Measurements from ENCODE around the gene DUSP6. TPM values are rescaled to one million over a fixed set of nuclear protein-coding genes. Genes with fewer than 3 reads are reported as not detected.

Gene DUSP6
- total and polyA plus RNA-seq, 2 of the 13 experiments (the other 11 are each of a cell fraction or from before 2014, with no cell fraction given), result 40.9 to 161 TPM

DNA sequence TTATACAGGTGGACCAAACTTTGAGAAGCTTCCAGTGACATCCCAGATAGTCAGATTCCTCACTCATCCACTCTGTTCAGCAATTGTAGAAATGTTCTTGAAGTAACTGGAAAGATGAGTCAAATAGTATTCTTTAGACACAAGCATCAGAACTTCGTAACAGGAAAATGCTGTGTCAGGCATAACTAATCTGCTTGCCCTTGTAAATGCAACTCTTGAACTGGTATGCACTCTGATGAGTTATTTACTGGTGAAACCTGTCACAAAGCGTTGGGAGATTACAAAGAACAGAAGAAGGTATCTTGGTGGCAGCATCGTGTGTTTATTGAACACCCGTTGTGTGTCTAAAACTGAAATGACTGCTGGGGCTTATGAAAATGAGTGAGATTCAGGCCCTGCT lies 10.8 kb upstream of the DUSP6 start (continued):
- TF ChIP-seq ZBED4 (CRISPR knock-in tag; IDR thresholded peaks at IDR 0.05; ENCODE audit: borderline replicate concordance) (no peak), RBM22 (optimal IDR thresholded peaks at IDR 0.05; ENCODE audit: low read length) (no peak), ZBTB34 (CRISPR knock-in tag; IDR thresholded peaks at IDR 0.05) (no peak), ZNF207 (IDR thresholded peaks at IDR 0.05; ENCODE audit: borderline replicate concordance) (no peak), MED8 (CRISPR knock-in tag; IDR thresholded peaks at IDR 0.05; ENCODE audit: insufficient replicate concordance) (no peak), ZNF234 (CRISPR knock-in tag; conservative IDR thresholded peaks at IDR 0.05) (no peak)

GRCh38 chr12:89359615-89360014 lies 7.3 kb upstream of the DUSP6 start:
- no peak for FAIRE-seq
- TF ChIP-seq GATAD2A (CRISPR knock-in tag; IDR thresholded peaks at IDR 0.05) (0 out of 2 replicates have a peak, but pooled peaks have one; percentile 21), PAWR (CRISPR knock-in tag; IDR thresholded peaks at IDR 0.05; ENCODE audit: borderline replicate concordance) (no peak), HDAC2 (CRISPR knock-in tag; IDR thresholded peaks at IDR 0.05) (0 out of 2 replicates have a peak, but pooled peaks have one; percentile 32), NFE2L1 (CRISPR knock-in tag; IDR thresholded peaks at IDR 0.05; ENCODE audit: borderline replicate concordance) (no peak), HMGXB3 (CRISPR knock-in tag; IDR thresholded peaks at IDR 0.05; ENCODE audit: borderline replicate concordance) (no peak), ZNF33B (CRISPR knock-in tag; IDR thresholded peaks at IDR 0.05) (0 out of 2 replicates have a peak, but pooled peaks have one; percentile 44), MED1 (CRISPR knock-in tag; IDR thresholded peaks at IDR 0.05) (peak; percentile 53; the same call in 1 of the 2 replicates), CEBPG (CRISPR knock-in tag; IDR thresholded peaks at IDR 0.05) (peak; percentile 94), SAP130 (CRISPR knock-in tag; IDR thresholded peaks at IDR 0.05; ENCODE audit: low read depth) (peak; percentile 35; the same call in 1 of the 2 replicates)

More at GRCh38 chr12:89359615-89360014, 7.3 kb upstream of the DUSP6 start:
- CTCF ChIA-PET (ENCODE audit: low intra/inter-chr PET ratio, low total read pairs), result no interaction called here
- 67% methylated on average over 3 of the region's 3 CpGs for WGBS (ENCODE audit: low lambda C conversion rate)
- peaks cover 81% of the 10 kb centered on the region for H3K4me1 ChIP-seq (ENCODE audit: insufficient read depth, low read length)
- no peak overlapping the region for H3K9ac ChIP-seq (ENCODE audit: insufficient read depth, low read depth, low read length)
- no peak for DNase-seq (ENCODE audit: low spot score)
- intact Hi-C loops (cut with micrococcal nuclease; ENCODE audit: unreplicated experiment), result loop anchor here (10.0 kb wide), 2 partner anchors 285 to 345 kb away; partner anchors contain the start of gene ATP2B1
- no peak overlapping the region for H3K4me3 ChIP-seq (replicated peaks in 1 of 3; ENCODE audit: insufficient read depth in 1 of 3, low read depth in 2 of 3, low read length in 3 of 3)
- H3K4me2 ChIP-seq (ENCODE audit: low read depth, low read length), result no peak overlapping the region
- in situ Hi-C loops (cut with HindIII; ENCODE audit: extremely low pct_ligation_motif_present, low pct_unique_long_range_greater_than_20kb), result loop anchor here (5.0 kb wide), 1 partner anchor 98 kb away; no protein-coding TSS in a partner anchor
- peaks cover 21% of the 10 kb centered on the region for H3K79me2 ChIP-seq (ENCODE audit: insufficient read depth, low read length)
- H3K27me3 ChIP-seq (ENCODE audit: control insufficient read depth in 1 of 2, insufficient read depth in 2 of 2, low read length in 2 of 2), result no peaks in the 10 kb centered on the region; a peak in 1 of 5 replicates
- peak overlapping the region; percentile 17 for H3K27ac ChIP-seq (ENCODE audit: extremely low read length, insufficient read depth, low read length)
- H3K9me3 ChIP-seq (ENCODE audit: low read length), result no peaks in the 10 kb centered on the region
- H2AFZ ChIP-seq (ENCODE audit: low read length), result no peak overlapping the region
- H4K20me1 ChIP-seq (ENCODE audit: insufficient read depth, low read length), result no peaks in the 10 kb centered on the region
- POLR2A ChIA-PET, result interaction anchor here (10.6 kb wide), 1 partner anchor 20 kb away, joined by 430 read pairs; no protein-coding TSS in a partner anchor
- no TSS peak for BruUV-seq (replicated peaks)
- no peaks in the 10 kb centered on the region for H3K36me3 ChIP-seq (replicated peaks in 1 of 2; ENCODE audit: control insufficient read depth in 1 of 2, insufficient read depth in 2 of 2, low read length in 2 of 2)
- peak; percentile 55 for ATAC-seq
